SK-N-SH (cell line): Measurements from ENCODE around the gene AKTIP.

ENCODE experiments used
- CTCF ChIP-seq: fragments of 200-600 bp; sonication (generic); IDR thresholded peaks from 2 replicates; pipeline ENCODE4 v1.6.1; 2017; ENCODE audit warnings: antibody characterized with exemption, mild to moderate bottlenecking, moderate library complexity
- GABPA ChIP-seq: IDR thresholded peaks from 2 replicates; pipeline ENCODE4 v1.4.0; 2012; ENCODE audit warnings: low read depth, mild to moderate bottlenecking
- RAD21 ChIP-seq: IDR thresholded peaks from 2 replicates; pipeline ENCODE4 v1.6.1; 2012; ENCODE audit warnings: mild to moderate bottlenecking, low read length
- RFX5 ChIP-seq: IDR thresholded peaks from 2 replicates; pipeline ENCODE4 v1.6.1; 2012; ENCODE audit warnings: mild to moderate bottlenecking, improper control_type of control experiment, low read length
- USF2 ChIP-seq: fragments of 150-350 bp; IDR thresholded peaks from 2 replicates; pipeline ENCODE4 v1.6.1; 2017; ENCODE audit warnings: antibody characterized with exemption, low read length, low read depth, borderline replicate concordance
- TF ChIP-seq, protein P1 (sequence below): IDR thresholded peaks from 2 replicates; pipeline ENCODE4 v1.4.0; 2012; ENCODE audit warnings: low read depth
- TF ChIP-seq, protein P2 (sequence below): IDR thresholded peaks from 2 replicates; pipeline ENCODE4; 2012
- TF ChIP-seq, protein P3 (sequence below): IDR thresholded peaks from 2 replicates; pipeline ENCODE4 v1.4.0; 2012; ENCODE audit warnings: low read depth, borderline replicate concordance

DNA sequence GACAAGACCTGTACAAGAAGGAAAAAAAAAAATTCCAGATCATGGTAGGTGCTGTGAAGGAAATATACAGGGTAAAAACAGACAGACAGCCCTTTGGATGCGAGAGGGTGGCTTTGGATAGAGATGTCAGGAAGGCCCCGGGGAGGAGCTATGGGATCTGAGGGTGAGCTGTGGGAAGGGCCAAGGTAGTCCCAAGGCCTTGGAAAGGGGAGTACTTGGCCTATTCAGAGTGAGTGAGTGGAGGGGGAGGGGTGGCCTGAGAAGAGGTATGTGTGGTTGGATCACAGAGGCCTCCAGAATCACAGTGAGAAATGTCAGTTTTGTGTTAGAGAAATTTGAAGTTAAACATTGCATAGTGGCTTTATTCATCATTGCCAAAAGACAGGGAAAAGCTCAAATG lies 31.2 kb upstream of the AKTIP start:
- no peak for TF ChIP-seq CTCF
- TF ChIP-seq RFX5, result no peak
- TF ChIP-seq, protein P1, sequence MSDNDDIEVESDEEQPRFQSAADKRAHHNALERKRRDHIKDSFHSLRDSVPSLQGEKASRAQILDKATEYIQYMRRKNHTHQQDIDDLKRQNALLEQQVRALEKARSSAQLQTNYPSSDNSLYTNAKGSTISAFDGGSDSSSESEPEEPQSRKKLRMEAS, result no peak
- TF ChIP-seq, protein P2, sequence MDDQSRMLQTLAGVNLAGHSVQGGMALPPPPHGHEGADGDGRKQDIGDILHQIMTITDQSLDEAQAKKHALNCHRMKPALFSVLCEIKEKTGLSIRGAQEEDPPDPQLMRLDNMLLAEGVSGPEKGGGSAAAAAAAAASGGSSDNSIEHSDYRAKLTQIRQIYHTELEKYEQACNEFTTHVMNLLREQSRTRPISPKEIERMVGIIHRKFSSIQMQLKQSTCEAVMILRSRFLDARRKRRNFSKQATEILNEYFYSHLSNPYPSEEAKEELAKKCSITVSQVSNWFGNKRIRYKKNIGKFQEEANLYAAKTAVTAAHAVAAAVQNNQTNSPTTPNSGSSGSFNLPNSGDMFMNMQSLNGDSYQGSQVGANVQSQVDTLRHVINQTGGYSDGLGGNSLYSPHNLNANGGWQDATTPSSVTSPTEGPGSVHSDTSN, result no peak
- TF ChIP-seq RAD21, result no peak
- TF ChIP-seq, protein P3, sequence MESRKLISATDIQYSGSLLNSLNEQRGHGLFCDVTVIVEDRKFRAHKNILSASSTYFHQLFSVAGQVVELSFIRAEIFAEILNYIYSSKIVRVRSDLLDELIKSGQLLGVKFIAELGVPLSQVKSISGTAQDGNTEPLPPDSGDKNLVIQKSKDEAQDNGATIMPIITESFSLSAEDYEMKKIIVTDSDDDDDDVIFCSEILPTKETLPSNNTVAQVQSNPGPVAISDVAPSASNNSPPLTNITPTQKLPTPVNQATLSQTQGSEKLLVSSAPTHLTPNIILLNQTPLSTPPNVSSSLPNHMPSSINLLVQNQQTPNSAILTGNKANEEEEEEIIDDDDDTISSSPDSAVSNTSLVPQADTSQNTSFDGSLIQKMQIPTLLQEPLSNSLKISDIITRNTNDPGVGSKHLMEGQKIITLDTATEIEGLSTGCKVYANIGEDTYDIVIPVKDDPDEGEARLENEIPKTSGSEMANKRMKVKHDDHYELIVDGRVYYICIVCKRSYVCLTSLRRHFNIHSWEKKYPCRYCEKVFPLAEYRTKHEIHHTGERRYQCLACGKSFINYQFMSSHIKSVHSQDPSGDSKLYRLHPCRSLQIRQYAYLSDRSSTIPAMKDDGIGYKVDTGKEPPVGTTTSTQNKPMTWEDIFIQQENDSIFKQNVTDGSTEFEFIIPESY, result no peak
- TF ChIP-seq USF2, result no peak
- TF ChIP-seq GABPA, result no peak
